HepG2 (cell line): Measurements from ENCODE around the gene PRTN3.
A peak's percentile ranks its signal among the peaks of the same experiment; 100 is the strongest.

Source experiments
- AGO1 ChIP-seq: fragments of 200-400 bp; formaldehyde crosslinking; IDR thresholded peaks from 2 replicates; pipeline ENCODE4 v1.6.1; 2017; ENCODE audit warnings: mild to moderate bottlenecking, low read depth, low read length, moderate library complexity; ENCODE audit not compliant: poor library complexity, severe bottlenecking
- SP4 ChIP-seq: sonication (generic); formaldehyde crosslinking; IDR thresholded peaks from 2 replicates; pipeline ENCODE4 v1.8.1; 2023; ENCODE audit warnings: mild to moderate bottlenecking, missing genetic modification reagents
- TAF1 ChIP-seq: sonication (generic); formaldehyde crosslinking; IDR thresholded peaks from 2 replicates; pipeline ENCODE4 v1.4.0; 2020; ENCODE audit warnings: missing genetic modification reagents

DNA sequence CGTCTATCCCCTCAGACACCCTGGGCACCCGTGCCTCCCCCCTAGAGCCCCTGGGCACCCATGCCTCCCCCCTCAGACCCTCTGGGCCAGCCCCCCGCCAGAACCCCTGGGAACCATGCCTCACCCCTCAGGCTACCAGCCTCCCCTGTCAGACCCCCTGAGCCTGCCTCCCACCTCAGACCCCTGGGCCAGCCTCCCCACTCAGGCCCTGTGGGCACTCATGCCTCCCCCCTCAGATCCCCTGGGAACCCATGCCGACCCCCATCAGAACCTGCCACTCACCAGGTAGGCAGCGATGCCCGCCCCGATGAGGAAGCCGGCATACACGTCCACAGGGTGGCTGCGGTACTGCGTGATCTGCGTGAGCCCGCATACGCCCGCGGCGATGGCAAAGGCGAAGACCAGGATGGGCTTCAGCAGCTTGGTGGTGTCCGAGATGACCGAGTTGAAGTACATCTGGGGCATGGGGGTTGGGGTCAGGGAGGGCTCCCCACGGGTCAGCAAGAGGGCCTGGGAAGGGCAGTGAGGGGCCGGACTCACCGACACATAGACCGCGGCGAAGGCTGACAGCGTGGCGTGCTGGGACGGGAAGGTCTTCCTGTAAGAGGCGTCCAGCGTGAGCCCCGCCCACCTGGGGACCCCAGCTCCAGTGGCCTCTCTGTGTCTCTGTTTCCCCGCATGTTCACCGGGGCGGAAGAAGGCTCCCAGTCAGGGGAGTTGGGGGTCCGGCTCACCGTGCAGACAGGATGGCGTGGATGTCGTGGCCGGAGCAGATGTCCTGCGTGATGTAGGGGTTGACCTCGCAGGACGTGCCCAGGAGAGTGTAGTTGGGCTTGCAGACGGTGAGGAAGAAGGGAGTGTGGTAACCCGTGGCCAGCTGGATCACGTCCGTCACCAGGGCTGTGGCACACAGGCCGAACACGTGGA is 26.4 kb upstream of the PRTN3 start:
- TF ChIP-seq AGO1: peak; percentile 65
- no peak for TF ChIP-seq SP4 (CRISPR knock-in tag)
- no peak for TF ChIP-seq TAF1
